ENCODE results near the gene PRKAR1B.

DNA sequence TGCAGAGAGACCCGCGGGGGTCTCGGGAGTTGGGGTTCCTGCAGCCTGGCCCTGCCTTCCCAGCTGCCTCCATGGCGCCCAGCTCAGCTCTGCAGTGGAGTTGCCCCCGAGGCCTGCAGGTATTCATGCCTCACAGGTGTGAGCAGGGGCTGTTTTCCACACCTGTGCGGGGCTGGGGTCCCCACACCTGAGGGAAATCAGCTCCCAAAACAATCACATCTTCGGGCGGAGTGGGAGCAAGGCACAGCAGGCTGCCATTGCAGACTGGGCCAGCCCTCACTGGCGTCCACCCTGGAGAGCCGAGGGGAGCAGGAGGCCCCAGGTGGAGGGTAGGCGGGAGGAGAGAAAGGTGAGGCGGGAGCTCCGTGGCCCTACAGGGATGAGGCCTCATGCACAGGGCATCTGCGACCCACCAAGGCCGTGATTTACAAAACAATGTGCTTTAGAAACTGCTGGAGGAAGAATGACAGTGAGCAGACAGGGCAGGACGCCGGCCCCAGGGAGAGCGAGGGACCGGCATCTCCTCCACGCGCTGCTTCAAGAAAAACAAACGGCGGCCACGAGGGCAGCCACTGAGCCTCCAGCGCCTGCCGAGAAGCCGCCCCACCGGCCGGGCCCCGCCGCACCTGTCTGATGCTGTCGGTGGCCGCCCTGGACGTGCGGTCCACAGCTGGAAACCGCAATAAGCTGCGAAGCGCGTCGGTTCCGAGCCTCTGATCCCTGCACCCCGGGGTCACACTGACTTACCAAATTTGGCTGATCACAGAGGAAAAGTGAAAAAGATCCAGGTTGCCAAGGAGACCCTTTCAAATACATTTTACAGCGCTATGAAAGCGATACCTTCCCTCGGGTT is 154.4 kb downstream of the PRKAR1B start:
- TF ChIP-seq, protein P1, sequence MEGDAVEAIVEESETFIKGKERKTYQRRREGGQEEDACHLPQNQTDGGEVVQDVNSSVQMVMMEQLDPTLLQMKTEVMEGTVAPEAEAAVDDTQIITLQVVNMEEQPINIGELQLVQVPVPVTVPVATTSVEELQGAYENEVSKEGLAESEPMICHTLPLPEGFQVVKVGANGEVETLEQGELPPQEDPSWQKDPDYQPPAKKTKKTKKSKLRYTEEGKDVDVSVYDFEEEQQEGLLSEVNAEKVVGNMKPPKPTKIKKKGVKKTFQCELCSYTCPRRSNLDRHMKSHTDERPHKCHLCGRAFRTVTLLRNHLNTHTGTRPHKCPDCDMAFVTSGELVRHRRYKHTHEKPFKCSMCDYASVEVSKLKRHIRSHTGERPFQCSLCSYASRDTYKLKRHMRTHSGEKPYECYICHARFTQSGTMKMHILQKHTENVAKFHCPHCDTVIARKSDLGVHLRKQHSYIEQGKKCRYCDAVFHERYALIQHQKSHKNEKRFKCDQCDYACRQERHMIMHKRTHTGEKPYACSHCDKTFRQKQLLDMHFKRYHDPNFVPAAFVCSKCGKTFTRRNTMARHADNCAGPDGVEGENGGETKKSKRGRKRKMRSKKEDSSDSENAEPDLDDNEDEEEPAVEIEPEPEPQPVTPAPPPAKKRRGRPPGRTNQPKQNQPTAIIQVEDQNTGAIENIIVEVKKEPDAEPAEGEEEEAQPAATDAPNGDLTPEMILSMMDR (IDR thresholded peaks at IDR 0.05) = no peak
- TF ChIP-seq POLR2A (IDR thresholded peaks at IDR 0.05) = no peak
